GM21360 (cell line): Measurements from ENCODE around the gene FAAP100.

Experiments used
- ATAC-seq: cut with Tn5 transposase; IDR thresholded peaks from one replicate; pipeline ENCODE4 v1.9.1; 2021; ENCODE audit warnings: mild to moderate bottlenecking, moderate library complexity; ENCODE audit not compliant: unreplicated experiment

Gene FAAP100

DNA sequence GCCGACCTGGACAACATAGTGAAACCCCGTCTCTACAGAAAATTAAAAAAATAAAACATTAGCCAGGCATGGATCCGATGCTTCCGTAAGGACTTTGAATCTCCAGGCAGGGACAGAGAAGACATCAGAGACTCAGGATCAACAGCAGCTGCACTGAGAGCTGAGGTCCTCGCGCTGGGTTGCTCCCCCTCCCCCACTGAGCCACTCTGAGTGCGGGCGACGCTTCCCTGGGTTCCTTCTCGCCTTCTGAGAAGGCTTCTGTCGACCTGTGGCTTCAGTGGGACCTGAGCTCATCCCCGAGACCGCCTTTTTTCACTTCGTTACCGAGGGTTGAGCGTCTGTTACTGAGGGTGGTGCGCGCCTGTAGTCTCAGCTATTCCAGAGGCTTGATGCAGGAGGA, 60.0 kb downstream of the FAAP100 start:
- ATAC-seq = no peak

- no peak for ATAC-seq
These were observed 60.4 kb downstream of the FAAP100 start for GRCh38 chr17:81491761-81492160.

GRCh38 chr17:81491181-81491581, 61.0 kb downstream of the FAAP100 start:
- ATAC-seq = no peak

DNA sequence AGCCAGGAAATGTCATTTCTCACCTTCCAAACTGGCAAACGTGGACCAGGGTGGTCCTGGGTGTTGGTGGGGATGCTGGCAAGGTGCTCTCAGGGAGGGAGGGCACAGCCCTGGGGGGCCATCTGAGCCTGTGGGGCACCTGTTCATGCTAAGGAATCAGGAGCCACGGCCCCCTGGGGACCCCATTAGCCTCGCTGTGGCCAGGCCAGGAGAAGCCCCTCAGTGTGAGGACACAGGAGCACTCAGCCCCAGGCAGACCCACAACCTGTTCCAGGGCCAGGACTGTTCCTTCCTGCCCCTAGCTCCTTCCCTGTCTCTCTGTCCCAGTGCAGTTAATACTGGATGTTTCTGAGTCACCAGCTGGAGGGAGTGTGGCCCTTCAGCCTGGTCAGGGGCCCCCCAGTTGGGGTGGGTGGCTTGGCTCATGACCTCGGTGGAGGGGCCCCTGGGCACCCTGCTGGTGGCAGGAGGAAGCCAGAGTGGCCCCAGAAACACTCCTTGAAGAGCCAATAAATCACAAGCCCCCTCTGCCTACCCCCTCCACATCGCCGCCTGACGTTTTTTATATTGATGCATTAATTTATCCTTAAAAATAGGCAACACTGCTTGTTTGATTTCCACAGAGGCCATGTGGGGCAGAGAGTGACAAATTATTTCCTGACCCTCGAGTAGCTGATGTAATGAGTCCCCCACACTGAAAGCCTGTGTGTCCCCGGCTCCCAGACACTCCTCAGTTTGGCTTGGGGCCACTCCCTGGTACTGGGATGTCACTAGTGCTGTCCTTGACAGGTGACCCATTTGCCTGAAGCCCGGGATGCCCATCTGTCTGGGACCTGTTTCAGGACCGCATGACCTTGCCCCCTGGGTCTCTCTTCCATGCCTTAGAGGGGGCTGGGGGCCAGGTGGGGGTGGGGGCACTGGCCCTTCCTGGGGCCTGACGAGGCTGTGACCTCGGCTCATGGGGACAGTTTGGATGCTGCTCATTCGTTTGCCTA, 61.9 kb downstream of the FAAP100 start:
- ATAC-seq = no peak
